A549 treated with dexamethasone at 1 μM for 4 hours (cell line): Measurements from ENCODE around the gene SLC22A9. TPM values are rescaled to one million over a fixed set of nuclear protein-coding genes. Genes with fewer than 3 reads are reported as not detected.

Experiments used
- total RNA-seq: library from RNA; stranded (reverse); fragments of 200-300 nt; extraction: Qiagen RNA extraction; gene quantifications from 5 replicates; pipeline ENCODE4 v1.2.3, GENCODE V29; 2022

Gene SLC22A9
- not detected in 5 replicates for total RNA-seq

GRCh38 chr11:63369165-63369970 lies at the start of gene SLC22A9:
Gene SLC22A9, plus strand, starts transcription at chr11:63369785. Its CDS starts 272 bp downstream, at chr11:63370057.

Other genes starting within 250 kb of the SLC22A9 start
- gene SLC22A24, start 225.6 kb upstream of the SLC22A9 start, total RNA-seq, result not detected in 5 replicates
- not detected in 5 replicates for gene SLC22A25, start 126.2 kb upstream of the SLC22A9 start, total RNA-seq
- gene PLAAT5, start 121.4 kb downstream of the SLC22A9 start, total RNA-seq, result 0.02 to 0.07 TPM (median 0.05 TPM) in 3 of 5 replicates, not detected in the others
- not detected in 5 replicates for gene LGALS12, start 136.3 kb downstream of the SLC22A9 start, total RNA-seq
- gene PLAAT4, start 167.0 kb downstream of the SLC22A9 start, total RNA-seq, result 1.5 to 2.1 TPM (median 1.6 TPM) in 5 replicates
- gene PLAAT2, start 193.6 kb downstream of the SLC22A9 start, total RNA-seq, result 0.70 to 1.7 TPM (median 0.97 TPM) in 5 replicates
- gene PLAAT3, start 244.6 kb downstream of the SLC22A9 start, total RNA-seq, result 55.6 to 69.3 TPM (median 59.2 TPM) in 5 replicates